ENCODE results near the gene EPB41L3.

Gene EPB41L3

GRCh38 chr18:5534845-5535244, 9.0 kb downstream of the EPB41L3 start:
- TF ChIP-seq CTCF (IDR thresholded peaks at IDR 0.05; ENCODE audit: control insufficient read depth, extremely low read depth, insufficient read depth): no peak
- H3K4me3 ChIP-seq (ENCODE audit: low read depth, low read length): no peak overlapping the region
- DNase-seq (ENCODE audit: low read depth): no peak

- no peak overlapping the region for H3K4me3 ChIP-seq (ENCODE audit: low read depth, low read length)
- TF ChIP-seq CTCF (IDR thresholded peaks at IDR 0.05; ENCODE audit: control insufficient read depth, extremely low read depth, insufficient read depth): no peak
- no peak for DNase-seq (ENCODE audit: low read depth)
Measured at GRCh38 chr18:5532066-5532465, 11.7 kb downstream of the EPB41L3 start.

GRCh38 chr18:5530629-5531178, 13.1 kb downstream of the EPB41L3 start:
- H3K4me3 ChIP-seq (ENCODE audit: low read depth, low read length): no peak overlapping the region
- DNase-seq (ENCODE audit: low read depth): no peak
- no peak for TF ChIP-seq CTCF (IDR thresholded peaks at IDR 0.05; ENCODE audit: control insufficient read depth, extremely low read depth, insufficient read depth)

- no peak for DNase-seq (ENCODE audit: low read depth)
- H3K4me3 ChIP-seq (ENCODE audit: low read depth, low read length): no peak overlapping the region
- TF ChIP-seq CTCF (IDR thresholded peaks at IDR 0.05; ENCODE audit: control insufficient read depth, extremely low read depth, insufficient read depth): no peak
Measured at GRCh38 chr18:5529471-5529870, 14.3 kb downstream of the EPB41L3 start.

- no peak for TF ChIP-seq CTCF (IDR thresholded peaks at IDR 0.05; ENCODE audit: control insufficient read depth, extremely low read depth, insufficient read depth)
- H3K4me3 ChIP-seq (ENCODE audit: low read depth, low read length): no peak overlapping the region
- no peak for DNase-seq (ENCODE audit: low read depth)
Measured at GRCh38 chr18:5527603-5528002, 16.2 kb downstream of the EPB41L3 start.

GRCh38 chr18:5524660-5525059, 19.1 kb downstream of the EPB41L3 start:
- DNase-seq (ENCODE audit: low read depth): no peak
- H3K4me3 ChIP-seq (ENCODE audit: low read depth, low read length): no peak overlapping the region

More at GRCh38 chr18:5524660-5525059, 19.1 kb downstream of the EPB41L3 start:
- TF ChIP-seq CTCF (IDR thresholded peaks at IDR 0.05; ENCODE audit: control insufficient read depth, extremely low read depth, insufficient read depth): no peak

All from LNCaP clone FGC (cell line).